DMS53 treated with DMSO at 0.1 percent for 48 hours (cell line): ENCODE data around the gene DRD2.
A peak's percentile ranks its signal among the peaks of the same experiment; 100 is the strongest.

Experiments
- DNase-seq: peaks from one replicate; lab custom pipeline; 2025; ENCODE audit not compliant: unreplicated experiment; lab: John Stamatoyannopoulos, UW

Gene DRD2

GRCh38 chr11:113487622-113488021 lies 12.4 kb upstream of the DRD2 start:
- no peak for DNase-seq

- DNase-seq: no peak
Observed at GRCh38 chr11:113484223-113484622, 9.0 kb upstream of the DRD2 start.

- DNase-seq: peak; percentile 22
Observed at GRCh38 chr11:113481672-113482071, 6.5 kb upstream of the DRD2 start.

DNA sequence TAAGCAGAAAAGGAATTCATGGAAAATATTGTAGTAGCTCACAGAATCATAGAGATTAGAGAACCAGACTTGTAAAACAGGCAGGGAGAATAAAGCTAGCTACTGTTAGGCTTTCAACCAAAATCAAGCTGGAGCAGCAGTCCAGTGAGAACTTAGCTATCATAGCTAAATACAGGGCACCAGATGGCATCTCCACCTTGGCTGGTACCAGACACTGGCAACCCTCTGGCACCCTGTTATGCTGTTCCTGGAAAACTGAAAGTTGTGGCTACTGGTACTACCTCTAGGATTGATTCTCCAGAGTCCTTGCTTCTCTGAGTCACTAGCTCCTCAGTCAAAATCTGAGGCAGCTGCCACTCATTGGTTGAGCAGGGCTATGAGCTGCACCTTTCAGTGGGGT lies 6.0 kb upstream of the DRD2 start:
- DNase-seq: no peak

- DNase-seq: peak; percentile 18
Observed at GRCh38 chr11:113477321-113477720, 2.1 kb upstream of the DRD2 start.

GRCh38 chr11:113476553-113476952 lies 1.4 kb upstream of the DRD2 start:
- no peak for DNase-seq

- DNase-seq: peak; percentile 77
Observed at GRCh38 chr11:113474362-113475159, 637 bp downstream of the DRD2 start.

DNA sequence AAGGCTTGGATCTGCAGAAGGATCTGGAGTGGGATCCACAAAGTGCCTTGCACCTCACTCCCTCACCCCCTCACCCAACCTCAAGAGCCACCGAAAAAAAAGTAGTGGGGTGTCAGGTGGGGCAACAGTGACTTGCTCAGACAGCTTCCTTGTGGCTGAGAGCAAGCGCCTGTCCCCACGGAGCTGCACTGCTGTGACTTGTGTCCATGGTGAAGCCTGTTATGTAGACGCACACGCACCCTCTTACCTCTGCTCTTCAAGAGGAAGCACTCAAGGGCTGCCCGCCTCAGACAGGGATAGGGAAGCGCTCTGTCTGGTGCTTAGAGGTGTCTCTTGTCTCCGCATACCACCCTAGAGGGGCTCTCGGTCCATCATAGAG lies 1.2 kb downstream of the DRD2 start:
- DNase-seq: peak; percentile 77

DNA sequence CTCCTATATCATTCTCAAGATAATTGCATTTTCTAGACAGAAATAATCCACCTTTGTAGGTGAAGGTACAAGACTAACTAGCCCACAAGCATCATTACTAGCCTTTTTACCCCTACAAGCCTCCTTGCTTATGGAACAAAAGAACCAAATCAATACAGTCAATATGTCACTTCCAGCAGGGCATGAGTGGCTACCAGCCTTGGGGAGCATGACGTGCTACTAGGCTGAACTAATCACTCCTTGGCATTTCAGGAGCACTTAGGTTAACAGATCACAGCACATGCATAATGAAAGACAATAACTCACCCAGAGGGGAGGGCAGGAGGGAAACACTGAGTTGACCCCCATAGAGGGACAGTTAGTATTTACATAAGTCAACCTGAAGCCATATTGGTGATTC lies 2.7 kb downstream of the DRD2 start:
- no peak for DNase-seq

GRCh38 chr11:113470233-113470632 lies 5.0 kb downstream of the DRD2 start:
- DNase-seq: no peak

DNA sequence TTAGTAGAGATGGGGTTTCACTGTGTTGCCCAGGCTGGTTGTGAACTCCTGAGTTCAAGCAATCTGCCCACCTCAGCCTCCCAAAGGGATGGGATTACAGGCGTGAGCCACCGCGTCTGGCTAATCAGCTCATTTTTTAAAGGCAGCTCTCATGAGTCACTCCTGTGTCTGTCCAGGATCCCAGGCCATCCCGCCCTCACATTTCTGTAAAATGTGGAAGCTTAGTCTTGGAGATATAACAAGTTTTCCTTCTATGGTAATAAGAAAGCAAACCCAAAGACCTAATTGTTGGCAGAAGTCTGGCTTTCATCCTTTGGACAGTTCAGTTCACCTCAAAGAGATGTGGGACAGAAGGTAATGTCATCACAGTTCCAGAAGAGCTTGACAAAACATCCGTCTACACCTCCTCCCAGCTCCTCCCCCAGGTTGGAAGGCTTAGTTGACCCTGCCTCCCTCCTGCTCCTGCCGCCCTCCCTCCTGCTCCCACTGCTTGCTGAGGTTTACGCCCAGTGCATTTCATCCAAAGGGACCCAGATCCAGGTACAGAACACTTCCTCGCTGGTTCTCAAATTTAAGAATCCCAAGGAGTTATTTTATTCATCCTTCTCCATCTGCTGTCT lies 6.4 kb downstream of the DRD2 start:
- DNase-seq: no peak

- DNase-seq: no peak
Observed at GRCh38 chr11:113467545-113467944, 7.7 kb downstream of the DRD2 start.

DNA sequence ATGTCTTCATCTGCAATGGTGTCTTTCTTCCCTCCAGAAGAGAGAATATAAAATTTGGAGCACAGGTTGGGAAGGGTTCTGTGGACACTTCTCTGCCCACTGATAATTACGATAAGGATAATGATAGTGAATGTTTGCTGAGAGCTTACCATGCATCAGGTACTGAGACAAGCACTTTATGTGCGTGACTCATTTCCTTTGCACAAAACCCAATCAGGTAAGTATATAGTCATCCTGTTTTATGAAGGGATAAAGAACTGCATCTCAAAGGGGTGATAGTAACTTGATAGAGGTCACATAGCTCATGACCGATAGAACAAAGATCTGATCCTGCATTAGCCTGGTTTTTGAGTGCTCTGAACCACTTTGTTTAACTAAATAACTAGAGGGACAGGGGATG lies 9.4 kb downstream of the DRD2 start:
- DNase-seq: peak; percentile 89

GRCh38 chr11:113464416-113464815 lies 10.8 kb downstream of the DRD2 start:
- no peak for DNase-seq

- no peak for DNase-seq
Observed at GRCh38 chr11:113462830-113463229, 12.4 kb downstream of the DRD2 start.

DNA sequence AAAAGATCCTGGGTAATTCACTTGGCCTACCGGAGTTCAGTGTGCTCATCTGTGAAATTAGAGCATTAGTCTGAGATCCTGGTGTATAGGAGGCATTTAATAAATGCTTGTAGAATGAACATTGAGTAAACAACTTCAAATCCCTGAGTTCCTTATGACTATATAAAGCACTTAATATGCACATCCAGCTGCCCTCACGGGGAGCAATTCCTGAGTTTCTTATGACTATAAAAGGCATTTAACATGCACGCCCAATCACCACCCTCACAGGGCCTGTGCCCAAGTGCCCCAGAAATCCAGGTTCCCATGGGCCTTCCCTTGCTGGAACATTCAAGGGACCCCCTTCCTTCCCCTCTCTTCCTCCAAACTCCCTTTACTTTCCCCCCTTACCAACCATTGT lies 13.6 kb downstream of the DRD2 start:
- no peak for DNase-seq

DNA sequence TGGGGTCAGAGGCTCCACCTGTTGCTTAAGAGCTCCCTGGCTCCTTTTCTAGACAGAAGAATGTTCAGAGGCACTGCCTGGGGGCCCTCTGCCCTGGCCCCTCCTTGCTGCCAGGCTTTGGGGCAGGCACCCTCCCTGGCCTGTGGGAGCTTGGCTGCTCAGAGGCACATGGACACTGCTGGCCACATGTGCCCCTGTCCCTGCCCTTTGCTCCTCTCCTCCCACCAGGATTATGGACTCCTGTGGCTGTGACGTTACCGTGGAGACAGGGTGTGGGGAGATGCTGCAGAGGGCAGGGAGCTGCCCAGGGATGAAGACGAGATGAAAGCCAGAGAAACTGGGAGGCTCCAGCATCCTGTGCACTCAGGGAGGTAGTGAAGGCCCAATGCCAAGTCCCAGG lies 14.7 kb downstream of the DRD2 start:
- no peak for DNase-seq

- no peak for DNase-seq
Observed at GRCh38 chr11:113458189-113458588, 17.0 kb downstream of the DRD2 start.

DNA sequence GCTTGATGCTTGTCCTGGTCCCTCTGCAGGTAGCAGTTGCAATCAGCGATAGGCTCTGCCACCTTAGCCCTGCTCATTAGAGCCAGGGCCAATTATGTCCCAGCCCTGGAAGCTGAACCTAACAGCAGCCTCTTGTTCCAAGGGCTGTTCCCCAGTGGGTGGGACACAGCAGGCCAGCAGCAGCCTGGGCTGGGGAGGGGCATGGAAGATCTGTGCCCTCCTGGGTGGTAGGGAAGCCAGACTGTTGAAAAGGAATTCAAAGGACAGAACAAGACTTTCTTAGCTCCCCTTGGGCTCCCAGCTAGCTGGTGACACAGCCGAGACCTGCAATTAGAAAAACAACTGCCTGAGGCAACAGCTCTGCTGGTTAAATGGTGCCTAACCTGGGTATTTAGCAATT lies 17.4 kb downstream of the DRD2 start:
- DNase-seq: no peak

DNA sequence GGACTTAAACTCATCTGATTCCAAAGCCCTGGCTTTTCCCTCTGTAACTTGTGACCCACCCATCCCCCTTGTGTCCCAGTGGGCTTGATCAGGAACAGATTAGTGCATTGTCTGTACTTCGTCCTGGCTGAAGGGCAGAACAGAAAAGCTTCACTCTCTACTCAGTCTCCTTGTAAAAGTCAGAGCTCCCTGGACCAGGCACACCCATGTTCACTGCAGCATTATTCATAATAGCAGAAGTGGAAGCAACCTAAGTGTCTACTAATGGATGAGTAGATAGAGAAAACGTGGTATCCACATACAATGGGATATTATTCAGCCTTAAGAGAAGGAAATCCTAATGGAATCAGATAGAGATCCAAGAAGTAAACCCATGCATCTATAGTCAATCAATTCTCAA lies 20.7 kb downstream of the DRD2 start:
- DNase-seq: no peak

DNA sequence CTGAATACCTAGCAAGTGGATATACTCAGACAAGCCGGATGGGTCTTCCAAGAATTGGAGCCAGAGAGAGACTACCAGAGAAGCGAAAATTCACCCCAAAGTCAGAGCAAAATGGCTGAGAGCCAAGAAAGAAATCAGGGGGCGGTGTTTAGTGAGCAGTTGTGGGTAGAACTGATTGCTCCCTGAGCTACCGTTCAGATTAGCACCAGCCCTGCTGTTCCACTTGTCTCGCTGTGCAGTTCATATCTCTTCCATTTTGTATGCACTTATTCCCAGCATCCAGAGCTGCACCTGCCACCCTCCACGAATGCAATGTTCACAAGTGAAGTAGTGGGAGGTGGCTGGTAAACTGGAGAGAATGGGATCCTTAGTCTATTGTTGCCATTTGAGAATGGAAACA lies 25.5 kb downstream of the DRD2 start:
- no peak for DNase-seq

- no peak for DNase-seq
Observed at GRCh38 chr11:113448316-113448677, 26.9 kb downstream of the DRD2 start.
